Measurements from ENCODE around the gene GNPTAB.
"Not testable (repeated sequence)": the region's sequence is repeated elsewhere in the genome, so short reads cannot be mapped to it uniquely, and the experiment has no call there.

The GNPTAB gene

GRCh38 chr12:101854747-101855146 lies 24.0 kb upstream of the GNPTAB start:
- no peak for FAIRE-seq
- no peak for DNase-seq (ENCODE audit: extremely low spot score, insufficient read length, low read depth)

GRCh38 chr12:101852998-101853397 lies 22.2 kb upstream of the GNPTAB start:
- DNase-seq (ENCODE audit: extremely low spot score, insufficient read length, low read depth), result no peak
- FAIRE-seq, result no peak

- no peak for DNase-seq (ENCODE audit: extremely low spot score, insufficient read length, low read depth)
- FAIRE-seq, result peak; percentile 71
Measured at GRCh38 chr12:101850199-101850598, 19.4 kb upstream of the GNPTAB start.

- FAIRE-seq (no peak), DNase-seq (ENCODE audit: extremely low spot score, insufficient read length, low read depth) (no peak)
Measured at GRCh38 chr12:101847325-101847724, 16.6 kb upstream of the GNPTAB start.

- no peak for FAIRE-seq
- no peak for DNase-seq (ENCODE audit: extremely low spot score, insufficient read length, low read depth)
Measured at GRCh38 chr12:101845137-101845711, 14.5 kb upstream of the GNPTAB start.

GRCh38 chr12:101841069-101841468 lies 10.3 kb upstream of the GNPTAB start:
- no peak for DNase-seq (ENCODE audit: extremely low spot score, insufficient read length, low read depth)

GRCh38 chr12:101839324-101840283 lies 8.8 kb upstream of the GNPTAB start:
- DNase-seq (ENCODE audit: extremely low spot score, insufficient read length, low read depth) (no peak), FAIRE-seq (peak; percentile 76)

More at GRCh38 chr12:101841069-101841468, 10.3 kb upstream of the GNPTAB start:
- FAIRE-seq, result no peak

GRCh38 chr12:101838628-101839323 lies 8.0 kb upstream of the GNPTAB start:
- DNase-seq (ENCODE audit: extremely low spot score, insufficient read length, low read depth), result no peak
- FAIRE-seq, result peak; percentile 64

GRCh38 chr12:101832030-101832429 lies 1.3 kb upstream of the GNPTAB start:
- DNase-seq (ENCODE audit: extremely low spot score, insufficient read length, low read depth) (no peak), FAIRE-seq (no peak)

- DNase-seq (ENCODE audit: extremely low spot score, insufficient read length, low read depth), result no peak
- FAIRE-seq, result peak; percentile 5
Measured at GRCh38 chr12:101829639-101830366, 956 bp downstream of the GNPTAB start.

- DNase-seq (ENCODE audit: extremely low spot score, insufficient read length, low read depth) (no peak), FAIRE-seq (peak; percentile 48)
Measured at GRCh38 chr12:101828463-101829196, 2.1 kb downstream of the GNPTAB start.

GRCh38 chr12:101826766-101827368 lies 3.9 kb downstream of the GNPTAB start:
- FAIRE-seq (peak; percentile 12), DNase-seq (ENCODE audit: extremely low spot score, insufficient read length, low read depth) (no peak)

GRCh38 chr12:101824831-101825230 lies 5.9 kb downstream of the GNPTAB start:
- DNase-seq (ENCODE audit: extremely low spot score, insufficient read length, low read depth) (no peak), FAIRE-seq (no peak)

GRCh38 chr12:101823891-101824290 lies 6.9 kb downstream of the GNPTAB start:
- FAIRE-seq, result peak; percentile 84
- DNase-seq (ENCODE audit: extremely low spot score, insufficient read length, low read depth), result no peak

- DNase-seq (ENCODE audit: extremely low spot score, insufficient read length, low read depth) (no peak), FAIRE-seq (no peak)
Measured at GRCh38 chr12:101823039-101823438, 7.7 kb downstream of the GNPTAB start.

- DNase-seq (ENCODE audit: extremely low spot score, insufficient read length, low read depth), result no peak
- FAIRE-seq, result peak; percentile 62
Measured at GRCh38 chr12:101819467-101819866, 11.3 kb downstream of the GNPTAB start.

GRCh38 chr12:101818689-101819088 lies 12.1 kb downstream of the GNPTAB start:
- DNase-seq (ENCODE audit: extremely low spot score, insufficient read length, low read depth); FAIRE-seq: not testable (repeated sequence)

- FAIRE-seq (no peak), DNase-seq (ENCODE audit: extremely low spot score, insufficient read length, low read depth) (no peak)
Measured at GRCh38 chr12:101813117-101813516, 17.6 kb downstream of the GNPTAB start.

GRCh38 chr12:101812716-101813115 lies 18.0 kb downstream of the GNPTAB start:
- not testable (repeated sequence) for DNase-seq (ENCODE audit: extremely low spot score, insufficient read length, low read depth); FAIRE-seq
